Measurements from ENCODE around the gene CHD1L.
"Not testable (repeated sequence)": the region's sequence is repeated elsewhere in the genome, so short reads cannot be mapped to it uniquely, and the experiment has no call there.

CHD1L gene

GRCh38 chr1:147213271-147213670 is 29.2 kb upstream of the CHD1L start:
- Histone ChIP-seq H3K9ac (ENCODE audit: low read depth, low read length) (no peak overlapping the region), H3K9me3 (ENCODE audit: control insufficient read depth, insufficient read depth, low read length) (no peaks in the 10 kb centered on the region), H3K36me3 (ENCODE audit: control insufficient read depth, insufficient read depth, low read length) (no peaks in the 10 kb centered on the region), H3K4me1 (ENCODE audit: control insufficient read depth, insufficient read depth, low read length) (no peaks in the 10 kb centered on the region), H3K27me3 (ENCODE audit: control insufficient read depth, insufficient read depth, low read length) (no peaks in the 10 kb centered on the region), H3K4me3 (ENCODE audit: low read depth, low read length) (no peak overlapping the region), H3K27ac (ENCODE audit: low read depth, low read length) (peak overlapping the region; percentile 42)

DNA sequence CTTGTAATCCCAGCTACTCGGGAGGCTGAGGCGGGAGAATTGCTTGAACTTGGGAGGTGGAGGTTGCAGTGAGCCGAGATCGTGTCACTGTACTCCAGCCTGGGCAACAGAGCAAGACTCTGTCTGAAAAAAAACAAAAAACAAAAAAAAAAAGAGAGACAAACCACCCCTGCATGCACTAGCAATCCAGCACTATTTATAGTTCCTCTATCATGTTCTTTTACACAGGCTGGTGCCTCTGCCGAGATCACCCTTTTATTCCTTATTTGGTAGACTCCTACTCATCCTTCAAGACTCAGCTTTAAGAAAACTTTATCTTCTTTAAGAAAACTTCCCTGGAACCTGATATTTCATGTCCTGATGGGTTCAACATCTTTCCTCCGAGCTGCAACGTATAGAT is 28.2 kb upstream of the CHD1L start:
- no peaks in the 10 kb centered on the region for H3K27me3 ChIP-seq (ENCODE audit: control insufficient read depth, insufficient read depth, low read length)
- no peaks in the 10 kb centered on the region for H3K9me3 ChIP-seq (ENCODE audit: control insufficient read depth, insufficient read depth, low read length)
- H3K9ac ChIP-seq (ENCODE audit: low read depth, low read length): no peak overlapping the region
- H3K27ac ChIP-seq (ENCODE audit: low read depth, low read length): no peak overlapping the region
- H3K4me1 ChIP-seq (ENCODE audit: control insufficient read depth, insufficient read depth, low read length): no peaks in the 10 kb centered on the region
- H3K36me3 ChIP-seq (ENCODE audit: control insufficient read depth, insufficient read depth, low read length): no peaks in the 10 kb centered on the region
- no peak overlapping the region for H3K4me3 ChIP-seq (ENCODE audit: low read depth, low read length)

DNA sequence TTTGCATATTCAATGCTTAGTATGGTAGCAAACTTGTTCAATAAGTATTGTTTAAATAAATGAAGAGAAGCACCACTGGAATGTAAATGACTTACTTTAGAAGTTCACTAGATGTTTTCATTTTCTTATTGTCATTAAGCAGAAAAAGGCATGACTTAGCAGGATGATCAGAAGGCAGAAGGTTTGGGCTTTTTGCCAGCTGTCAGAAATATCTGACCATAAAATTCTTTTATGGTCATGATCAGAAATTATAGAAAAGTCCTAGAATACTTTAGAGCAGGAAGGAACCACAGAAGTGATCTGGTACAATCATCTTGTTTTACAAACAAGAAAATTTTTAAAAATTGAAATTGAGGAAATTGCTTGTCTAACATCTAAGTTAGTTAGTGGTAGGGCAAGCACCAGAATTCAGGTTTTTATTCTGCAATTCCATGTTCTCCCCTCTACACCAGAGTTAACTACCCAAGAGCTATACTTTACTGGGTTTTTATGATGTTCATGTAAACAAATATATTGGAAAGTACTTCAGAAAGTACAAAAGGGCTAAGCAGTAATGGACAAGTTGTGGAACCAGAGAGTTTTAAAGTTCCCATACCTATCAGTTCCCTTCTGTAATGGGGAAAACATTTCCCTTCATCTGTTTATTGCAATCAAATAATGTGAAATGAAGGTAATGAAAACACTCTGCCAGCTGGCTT is 27.5 kb upstream of the CHD1L start:
- H3K4me3 ChIP-seq (ENCODE audit: low read depth, low read length): no peak overlapping the region
- no peaks in the 10 kb centered on the region for H3K36me3 ChIP-seq (ENCODE audit: control insufficient read depth, insufficient read depth, low read length)
- no peaks in the 10 kb centered on the region for H3K4me1 ChIP-seq (ENCODE audit: control insufficient read depth, insufficient read depth, low read length)
- no peaks in the 10 kb centered on the region for H3K9me3 ChIP-seq (ENCODE audit: control insufficient read depth, insufficient read depth, low read length)
- H3K9ac ChIP-seq (ENCODE audit: low read depth, low read length): no peak overlapping the region
- no peaks in the 10 kb centered on the region for H3K27me3 ChIP-seq (ENCODE audit: control insufficient read depth, insufficient read depth, low read length)
- H3K27ac ChIP-seq (ENCODE audit: low read depth, low read length): no peak overlapping the region

- no peak overlapping the region for H3K4me3 ChIP-seq (ENCODE audit: low read depth, low read length)
- H3K9me3 ChIP-seq (ENCODE audit: control insufficient read depth, insufficient read depth, low read length): no peaks in the 10 kb centered on the region
- H3K36me3 ChIP-seq (ENCODE audit: control insufficient read depth, insufficient read depth, low read length): no peaks in the 10 kb centered on the region
- H3K9ac ChIP-seq (ENCODE audit: low read depth, low read length): no peak overlapping the region
- H3K27me3 ChIP-seq (ENCODE audit: control insufficient read depth, insufficient read depth, low read length): no peaks in the 10 kb centered on the region
- H3K4me1 ChIP-seq (ENCODE audit: control insufficient read depth, insufficient read depth, low read length): no peaks in the 10 kb centered on the region
- no peak overlapping the region for H3K27ac ChIP-seq (ENCODE audit: low read depth, low read length)
Measured at GRCh38 chr1:147215540-147215916, 27.0 kb upstream of the CHD1L start.

DNA sequence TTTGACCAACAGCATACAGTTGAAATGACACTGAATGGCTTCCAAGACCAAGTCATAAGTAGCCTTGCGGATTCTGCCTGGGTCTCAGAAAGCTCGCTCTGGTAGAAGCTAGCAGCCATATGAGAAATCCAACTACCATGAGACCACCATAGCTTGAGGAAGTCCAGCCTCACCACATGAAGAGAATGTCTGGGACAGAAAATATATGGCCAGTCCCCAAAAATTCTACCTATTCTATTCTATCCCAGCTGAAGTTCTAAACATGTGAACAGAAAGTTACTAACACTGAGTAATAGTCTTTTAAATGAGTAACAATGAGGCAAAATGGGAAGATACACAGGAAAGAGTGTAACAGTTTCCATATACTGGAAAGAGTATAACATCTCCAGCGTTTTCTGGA is 26.4 kb upstream of the CHD1L start:
- H3K27ac ChIP-seq (ENCODE audit: low read depth, low read length): no peak overlapping the region
- H3K4me3 ChIP-seq (ENCODE audit: low read depth, low read length): no peak overlapping the region
- no peaks in the 10 kb centered on the region for H3K27me3 ChIP-seq (ENCODE audit: control insufficient read depth, insufficient read depth, low read length)
- no peak overlapping the region for H3K9ac ChIP-seq (ENCODE audit: low read depth, low read length)
- no peaks in the 10 kb centered on the region for H3K4me1 ChIP-seq (ENCODE audit: control insufficient read depth, insufficient read depth, low read length)
- no peaks in the 10 kb centered on the region for H3K36me3 ChIP-seq (ENCODE audit: control insufficient read depth, insufficient read depth, low read length)
- no peaks in the 10 kb centered on the region for H3K9me3 ChIP-seq (ENCODE audit: control insufficient read depth, insufficient read depth, low read length)

DNA sequence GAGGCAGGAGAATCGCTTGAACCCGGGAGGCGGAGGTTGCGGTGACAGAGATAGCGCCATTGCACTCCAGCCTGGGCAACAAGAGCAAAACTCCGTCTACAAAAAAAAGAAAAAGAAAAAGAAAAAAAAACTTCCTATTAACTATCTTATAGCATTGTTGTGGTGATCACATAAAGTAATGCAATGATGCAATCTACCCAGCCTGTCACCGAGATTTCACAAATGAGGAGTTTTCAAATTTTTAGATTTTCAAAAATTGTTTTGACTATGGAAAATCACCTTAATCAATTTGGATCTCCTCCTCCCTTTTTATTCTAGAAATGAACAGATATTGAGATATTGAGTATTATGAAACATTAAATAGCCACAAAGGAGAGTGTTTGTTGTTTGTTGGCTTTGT is 25.3 kb upstream of the CHD1L start:
- Histone ChIP-seq H3K27ac (ENCODE audit: low read depth, low read length) (no peak overlapping the region), H3K9me3 (ENCODE audit: control insufficient read depth, insufficient read depth, low read length) (no peaks in the 10 kb centered on the region), H3K36me3 (ENCODE audit: control insufficient read depth, insufficient read depth, low read length) (no peaks in the 10 kb centered on the region), H3K9ac (ENCODE audit: low read depth, low read length) (no peak overlapping the region), H3K4me3 (ENCODE audit: low read depth, low read length) (no peak overlapping the region), H3K27me3 (ENCODE audit: control insufficient read depth, insufficient read depth, low read length) (no peaks in the 10 kb centered on the region), H3K4me1 (ENCODE audit: control insufficient read depth, insufficient read depth, low read length) (no peaks in the 10 kb centered on the region)

DNA sequence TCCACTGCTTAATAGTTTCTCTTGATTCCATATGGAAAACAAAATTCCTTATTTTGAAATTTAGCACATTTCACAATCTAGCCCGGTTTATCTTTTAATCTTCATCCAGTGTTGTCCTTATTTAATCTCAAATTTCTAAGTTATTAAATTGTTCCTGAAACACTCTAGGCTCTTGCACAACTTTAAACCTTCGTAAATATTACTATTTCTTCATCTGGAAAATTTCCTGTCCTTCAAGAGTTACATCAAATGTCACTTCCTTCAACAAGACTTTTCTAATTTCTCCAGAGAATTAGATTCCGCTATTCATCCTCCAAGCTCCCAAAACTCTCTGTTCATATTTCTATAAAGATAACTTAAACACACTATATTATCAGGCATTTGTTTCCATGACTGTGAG is 23.9 kb upstream of the CHD1L start:
- no peak overlapping the region for H3K9ac ChIP-seq (ENCODE audit: low read depth, low read length)
- no peak overlapping the region for H3K4me3 ChIP-seq (ENCODE audit: low read depth, low read length)
- no peaks in the 10 kb centered on the region for H3K4me1 ChIP-seq (ENCODE audit: control insufficient read depth, insufficient read depth, low read length)
- peaks cover under 1% of the 10 kb centered on the region; the same call in 1 of the 2 replicates for H3K27me3 ChIP-seq (ENCODE audit: control insufficient read depth, insufficient read depth, low read length)
- H3K9me3 ChIP-seq (ENCODE audit: control insufficient read depth, insufficient read depth, low read length): no peaks in the 10 kb centered on the region
- H3K36me3 ChIP-seq (ENCODE audit: control insufficient read depth, insufficient read depth, low read length): no peaks in the 10 kb centered on the region
- H3K27ac ChIP-seq (ENCODE audit: low read depth, low read length): no peak overlapping the region

DNA sequence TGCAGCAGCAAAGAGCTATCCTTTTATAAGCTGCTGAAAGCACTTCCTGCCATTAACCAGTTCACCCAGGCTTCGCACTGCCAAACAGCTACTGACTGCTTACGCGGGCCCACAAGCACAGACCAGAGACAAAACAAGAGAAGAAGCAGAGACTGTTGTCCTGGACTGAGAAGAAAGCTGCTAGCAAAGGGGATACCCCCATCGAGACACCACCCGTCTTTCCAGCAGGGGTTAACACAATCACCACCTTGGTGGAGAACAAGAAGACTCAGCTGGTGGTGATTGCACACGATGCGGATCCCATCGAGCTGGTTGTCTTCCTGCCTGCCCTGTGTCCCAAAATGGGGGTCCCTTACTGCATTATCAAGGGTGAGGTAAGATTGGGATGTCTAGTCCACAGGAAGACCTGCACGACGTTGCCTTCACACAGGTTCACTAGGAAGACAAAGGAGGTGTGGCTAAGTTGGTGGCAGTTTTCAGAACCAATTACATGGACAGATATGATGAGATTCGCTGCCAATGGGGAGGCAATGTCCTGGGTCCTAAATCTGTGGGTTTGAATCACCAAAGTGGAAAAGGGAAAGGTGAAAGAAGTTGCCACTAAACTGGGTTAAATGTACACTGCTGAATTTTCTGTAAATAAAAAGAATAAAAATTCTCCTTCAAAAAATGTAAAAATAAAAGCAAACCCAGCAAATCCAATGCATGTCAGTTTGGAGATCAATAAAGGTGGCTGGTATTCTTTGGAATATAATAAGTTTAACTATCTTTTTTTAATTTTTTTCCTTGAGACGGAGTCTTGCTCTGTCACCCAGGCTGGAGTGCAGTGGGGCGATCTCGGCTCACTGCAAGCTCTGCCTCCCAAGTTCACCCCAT is 18.5 kb upstream of the CHD1L start:
- H3K27ac ChIP-seq (ENCODE audit: low read depth, low read length): no peak overlapping the region
- no peak overlapping the region for H3K9ac ChIP-seq (ENCODE audit: low read depth, low read length)
- H3K36me3 ChIP-seq (ENCODE audit: control insufficient read depth, insufficient read depth, low read length): no peaks in the 10 kb centered on the region
- no peaks in the 10 kb centered on the region for H3K9me3 ChIP-seq (ENCODE audit: control insufficient read depth, insufficient read depth, low read length)
- peaks cover 14% of the 10 kb centered on the region for H3K27me3 ChIP-seq (ENCODE audit: control insufficient read depth, insufficient read depth, low read length)
- no peak overlapping the region for H3K4me3 ChIP-seq (ENCODE audit: low read depth, low read length)
- 0 out of 2 replicates have a peak, but pooled peaks cover 6% of the 10 kb centered on the region for H3K4me1 ChIP-seq (ENCODE audit: control insufficient read depth, insufficient read depth, low read length)

GRCh38 chr1:147225193-147225730 is 17.2 kb upstream of the CHD1L start, which contains the start of gene FMO5:
Gene FMO5 (minus strand): TSS chr1:147225339. CDS start chr1:147225029, 310 bp downstream.
- Histone ChIP-seq H3K27ac (ENCODE audit: low read depth, low read length) (no peak within 1 kb of the TSS), H3K4me3 (ENCODE audit: low read depth, low read length) (peak within 1 kb of the TSS; percentile 75), H3K27me3 (ENCODE audit: control insufficient read depth, insufficient read depth, low read length) (peaks cover 14% of the 10 kb centered on the region), H3K9me3 (ENCODE audit: control insufficient read depth, insufficient read depth, low read length) (no peaks in the 10 kb centered on the region), H3K4me1 (ENCODE audit: control insufficient read depth, insufficient read depth, low read length) (0 out of 2 replicates have a peak, but pooled peaks cover 6% of the 10 kb centered on the region), H3K36me3 (ENCODE audit: control insufficient read depth, insufficient read depth, low read length) (no peaks in the 10 kb centered on the region), H3K9ac (ENCODE audit: low read depth, low read length) (no peak within 1 kb of the TSS)

- not testable (repeated sequence) for H3K9ac ChIP-seq (ENCODE audit: low read depth, low read length); H3K27ac ChIP-seq (ENCODE audit: low read depth, low read length); H3K36me3 ChIP-seq (ENCODE audit: control insufficient read depth, insufficient read depth, low read length); H3K4me3 ChIP-seq (ENCODE audit: low read depth, low read length); H3K4me1 ChIP-seq (ENCODE audit: control insufficient read depth, insufficient read depth, low read length); H3K27me3 ChIP-seq (ENCODE audit: control insufficient read depth, insufficient read depth, low read length)
- H3K9me3 ChIP-seq (ENCODE audit: control insufficient read depth, insufficient read depth, low read length): peaks cover 16% of the 10 kb centered on the region
Measured at GRCh38 chr1:147231032-147231431, 11.5 kb upstream of the CHD1L start.

GRCh38 chr1:147233903-147234302 is 8.6 kb upstream of the CHD1L start:
- peaks cover 25% of the 10 kb centered on the region for H3K9me3 ChIP-seq (ENCODE audit: control insufficient read depth, insufficient read depth, low read length)
- H3K4me3 ChIP-seq (ENCODE audit: low read depth, low read length): not testable (repeated sequence)
- H3K27ac ChIP-seq (ENCODE audit: low read depth, low read length): peak overlapping the region; percentile 8

More at GRCh38 chr1:147233903-147234302, 8.6 kb upstream of the CHD1L start:
- not testable (repeated sequence) for H3K4me1 ChIP-seq (ENCODE audit: control insufficient read depth, insufficient read depth, low read length); H3K27me3 ChIP-seq (ENCODE audit: control insufficient read depth, insufficient read depth, low read length); H3K36me3 ChIP-seq (ENCODE audit: control insufficient read depth, insufficient read depth, low read length); H3K9ac ChIP-seq (ENCODE audit: low read depth, low read length)
